WTC11 (cell line): Measurements from ENCODE around the gene MAGI2.

ENCODE experiments used
- CBFB ChIP-seq: sonication (generic); formaldehyde crosslinking; IDR thresholded peaks from 2 replicates; pipeline ENCODE4 v1.8.1; 2022; ENCODE audit warnings: mild to moderate bottlenecking, low read depth, missing genetic modification reagents
- ETV6 ChIP-seq: sonication (generic); formaldehyde crosslinking; IDR thresholded peaks from 2 replicates; pipeline ENCODE4 v1.8.1; 2022; ENCODE audit warnings: mild to moderate bottlenecking, missing genetic modification reagents
- RORB ChIP-seq: fragments of 250-450 bp; sonication (Bioruptor Pico); IDR thresholded peaks from 2 replicates; pipeline ENCODE4 v1.9.0; 2021; ENCODE audit warnings: mild to moderate bottlenecking
- SP1 ChIP-seq: sonication (generic); formaldehyde crosslinking; conservative IDR thresholded peaks from 2 replicates; pipeline ENCODE4 v1.8.1; 2022; ENCODE audit warnings: missing genetic modification reagents
- TF ChIP-seq, protein P1 (sequence below): sonication (generic); formaldehyde crosslinking; conservative IDR thresholded peaks from 2 replicates; pipeline ENCODE4 v1.8.1; 2022; ENCODE audit warnings: mild to moderate bottlenecking, missing genetic modification reagents
- TF ChIP-seq, protein P2 (sequence below): fragments of 200-600 bp; IDR thresholded peaks from 2 replicates; pipeline ENCODE4 v1.8.0; 2022; ENCODE audit warnings: antibody characterized with exemption

DNA sequence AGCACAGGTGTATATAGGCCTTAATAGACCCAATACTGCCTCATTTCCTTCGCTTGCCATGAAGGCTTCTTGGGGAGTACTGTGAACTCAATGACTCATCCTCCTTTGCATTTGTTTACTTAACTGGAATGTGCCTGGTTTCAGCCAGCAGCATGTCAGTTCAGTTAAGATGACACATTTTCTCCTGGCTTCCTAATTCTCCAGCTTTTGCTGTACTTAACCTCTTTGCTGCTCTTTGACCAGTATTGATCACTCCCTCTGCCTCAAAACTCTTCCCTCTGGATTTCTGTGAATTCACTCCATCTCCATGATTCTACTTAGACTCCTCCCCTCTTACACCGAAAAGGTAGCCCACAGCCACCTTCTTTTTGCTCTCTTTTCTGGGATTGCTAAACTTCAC lies 135.7 kb downstream of the MAGI2 start:
- TF ChIP-seq SP1 (no peak), CBFB (CRISPR knock-in tag) (no peak), ETV6 (CRISPR knock-in tag) (no peak), RORB (CRISPR knock-in tag) (no peak)
- TF ChIP-seq, protein P1, sequence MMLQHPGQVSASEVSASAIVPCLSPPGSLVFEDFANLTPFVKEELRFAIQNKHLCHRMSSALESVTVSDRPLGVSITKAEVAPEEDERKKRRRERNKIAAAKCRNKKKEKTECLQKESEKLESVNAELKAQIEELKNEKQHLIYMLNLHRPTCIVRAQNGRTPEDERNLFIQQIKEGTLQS (CRISPR knock-in tag): no peak
- TF ChIP-seq, protein P2, sequence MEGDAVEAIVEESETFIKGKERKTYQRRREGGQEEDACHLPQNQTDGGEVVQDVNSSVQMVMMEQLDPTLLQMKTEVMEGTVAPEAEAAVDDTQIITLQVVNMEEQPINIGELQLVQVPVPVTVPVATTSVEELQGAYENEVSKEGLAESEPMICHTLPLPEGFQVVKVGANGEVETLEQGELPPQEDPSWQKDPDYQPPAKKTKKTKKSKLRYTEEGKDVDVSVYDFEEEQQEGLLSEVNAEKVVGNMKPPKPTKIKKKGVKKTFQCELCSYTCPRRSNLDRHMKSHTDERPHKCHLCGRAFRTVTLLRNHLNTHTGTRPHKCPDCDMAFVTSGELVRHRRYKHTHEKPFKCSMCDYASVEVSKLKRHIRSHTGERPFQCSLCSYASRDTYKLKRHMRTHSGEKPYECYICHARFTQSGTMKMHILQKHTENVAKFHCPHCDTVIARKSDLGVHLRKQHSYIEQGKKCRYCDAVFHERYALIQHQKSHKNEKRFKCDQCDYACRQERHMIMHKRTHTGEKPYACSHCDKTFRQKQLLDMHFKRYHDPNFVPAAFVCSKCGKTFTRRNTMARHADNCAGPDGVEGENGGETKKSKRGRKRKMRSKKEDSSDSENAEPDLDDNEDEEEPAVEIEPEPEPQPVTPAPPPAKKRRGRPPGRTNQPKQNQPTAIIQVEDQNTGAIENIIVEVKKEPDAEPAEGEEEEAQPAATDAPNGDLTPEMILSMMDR: no peak
